Panc1 (cell line): ENCODE results near the gene ASAP2.

Experiments used
- POLR2AphosphoS5 ChIP-seq: IDR thresholded peaks from 2 replicates; pipeline ENCODE4 v1.6.1; 2012; ENCODE audit warnings: mild to moderate bottlenecking, low read depth, low read length, moderate library complexity
- TCF7L2 ChIP-seq: IDR thresholded peaks from 2 replicates; pipeline ENCODE4 v1.6.1; 2011; ENCODE audit warnings: mild to moderate bottlenecking, low read depth, low read length, inconsistent platforms
- TF ChIP-seq, protein P1 (sequence below): fragments of 450-650 bp; IDR thresholded peaks from 2 replicates; pipeline ENCODE4 v1.5.1; 2017; ENCODE audit warnings: mild to moderate bottlenecking

DNA sequence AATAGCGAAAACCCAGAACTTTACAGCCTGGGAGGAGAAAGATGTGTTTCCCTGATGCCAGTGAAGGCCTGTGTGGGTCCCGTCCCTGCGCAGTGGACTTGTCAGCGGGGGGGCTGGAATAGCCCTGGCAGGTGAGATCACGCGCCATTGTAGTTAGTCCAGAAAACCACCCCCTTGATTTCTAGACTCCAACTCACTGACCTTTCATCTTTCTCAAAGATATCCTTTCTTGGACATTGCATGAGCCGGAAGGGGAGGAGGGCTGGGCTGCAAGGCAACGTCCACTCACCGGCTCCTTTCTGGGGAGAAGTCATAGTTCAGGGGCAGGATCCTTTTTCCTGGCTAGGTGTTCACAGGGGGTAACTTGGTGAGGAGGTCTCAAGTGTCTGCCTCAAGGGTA lies 22.3 kb upstream of the ASAP2 start:
- TF ChIP-seq, protein P1, sequence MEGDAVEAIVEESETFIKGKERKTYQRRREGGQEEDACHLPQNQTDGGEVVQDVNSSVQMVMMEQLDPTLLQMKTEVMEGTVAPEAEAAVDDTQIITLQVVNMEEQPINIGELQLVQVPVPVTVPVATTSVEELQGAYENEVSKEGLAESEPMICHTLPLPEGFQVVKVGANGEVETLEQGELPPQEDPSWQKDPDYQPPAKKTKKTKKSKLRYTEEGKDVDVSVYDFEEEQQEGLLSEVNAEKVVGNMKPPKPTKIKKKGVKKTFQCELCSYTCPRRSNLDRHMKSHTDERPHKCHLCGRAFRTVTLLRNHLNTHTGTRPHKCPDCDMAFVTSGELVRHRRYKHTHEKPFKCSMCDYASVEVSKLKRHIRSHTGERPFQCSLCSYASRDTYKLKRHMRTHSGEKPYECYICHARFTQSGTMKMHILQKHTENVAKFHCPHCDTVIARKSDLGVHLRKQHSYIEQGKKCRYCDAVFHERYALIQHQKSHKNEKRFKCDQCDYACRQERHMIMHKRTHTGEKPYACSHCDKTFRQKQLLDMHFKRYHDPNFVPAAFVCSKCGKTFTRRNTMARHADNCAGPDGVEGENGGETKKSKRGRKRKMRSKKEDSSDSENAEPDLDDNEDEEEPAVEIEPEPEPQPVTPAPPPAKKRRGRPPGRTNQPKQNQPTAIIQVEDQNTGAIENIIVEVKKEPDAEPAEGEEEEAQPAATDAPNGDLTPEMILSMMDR: no peak
- TF ChIP-seq POLR2AphosphoS5 (no peak), TCF7L2 (no peak)
